Gastroesophageal sphincter (tissue), 3 donors: ENCODE data around the gene SNCB.

Experiments
- POLR2A ChIP-seq, 2 donors: fragments of 450-650 bp; IDR thresholded peaks; one replicate each; pipeline ENCODE4 v1.6.1; 2017; ENCODE audit warnings: antibody characterized with exemption in 2 of 2, mild to moderate bottlenecking in 2 of 2, moderate library complexity in 1 of 2
- POLR2AphosphoS5 ChIP-seq: sonication (generic); formaldehyde crosslinking; IDR thresholded peaks from one replicate; pipeline ENCODE4 v1.6.1; 2017; ENCODE audit warnings: antibody characterized with exemption
- TF ChIP-seq, protein P1 (sequence below), 4 experiments: fragments of 200-600 bp in 2 of 4; fragments of 450-650 bp in 2 of 4; sonication (generic) in 1 of 4; IDR thresholded peaks; one replicate each; pipeline ENCODE4 v1.5.1; 2017 to 2019; ENCODE audit warnings: antibody characterized with exemption in 4 of 4, mild to moderate bottlenecking in 2 of 4, moderate library complexity in 2 of 4

GRCh38 chr5:176594554-176594953 is 35.8 kb downstream of the SNCB start:
- TF ChIP-seq, protein P1, sequence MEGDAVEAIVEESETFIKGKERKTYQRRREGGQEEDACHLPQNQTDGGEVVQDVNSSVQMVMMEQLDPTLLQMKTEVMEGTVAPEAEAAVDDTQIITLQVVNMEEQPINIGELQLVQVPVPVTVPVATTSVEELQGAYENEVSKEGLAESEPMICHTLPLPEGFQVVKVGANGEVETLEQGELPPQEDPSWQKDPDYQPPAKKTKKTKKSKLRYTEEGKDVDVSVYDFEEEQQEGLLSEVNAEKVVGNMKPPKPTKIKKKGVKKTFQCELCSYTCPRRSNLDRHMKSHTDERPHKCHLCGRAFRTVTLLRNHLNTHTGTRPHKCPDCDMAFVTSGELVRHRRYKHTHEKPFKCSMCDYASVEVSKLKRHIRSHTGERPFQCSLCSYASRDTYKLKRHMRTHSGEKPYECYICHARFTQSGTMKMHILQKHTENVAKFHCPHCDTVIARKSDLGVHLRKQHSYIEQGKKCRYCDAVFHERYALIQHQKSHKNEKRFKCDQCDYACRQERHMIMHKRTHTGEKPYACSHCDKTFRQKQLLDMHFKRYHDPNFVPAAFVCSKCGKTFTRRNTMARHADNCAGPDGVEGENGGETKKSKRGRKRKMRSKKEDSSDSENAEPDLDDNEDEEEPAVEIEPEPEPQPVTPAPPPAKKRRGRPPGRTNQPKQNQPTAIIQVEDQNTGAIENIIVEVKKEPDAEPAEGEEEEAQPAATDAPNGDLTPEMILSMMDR (IDR thresholded peaks at IDR 0.05) = no peak
- TF ChIP-seq POLR2A (IDR thresholded peaks at IDR 0.05) (no peak), POLR2AphosphoS5 (no peak)
